B cell (primary cell): ENCODE data around the gene BBX. TPM values are rescaled to one million over a fixed set of nuclear protein-coding genes. Genes with fewer than 3 reads are reported as not detected.

Experiments
- ATAC-seq: fragments of 200-7000 bp; cut with Tn5 transposase; one replicate; pipeline ENCODE4 v1.10.0; 2021; ENCODE audit warnings: low read depth, mild to moderate bottlenecking, moderate number of reproducible peaks, moderate library complexity
- CTCF ChIA-PET: fragments of 350-600 bp; sonication (Branson Sonifier 250); formaldehyde crosslinking; loops from one replicate; lab custom pipeline; 2021; ENCODE audit warnings: antibody characterized with exemption, inconsistent platforms; lab: Charles Lee
- POLR2A ChIA-PET: fragments of 350-600 bp; sonication (Branson Sonifier 250); formaldehyde crosslinking; loops from one replicate; lab custom pipeline; 2021; ENCODE audit warnings: antibody characterized with exemption; lab: Charles Lee
- DNase-seq: peaks from one replicate; pipeline ENCODE4 v3.0.0; 2013
- H2AFZ ChIP-seq: 2 replicates; pipeline ENCODE4 v1.6.1; 2012; ENCODE audit warnings: mild to moderate bottlenecking, low read depth, low read length; ENCODE audit not compliant: insufficient read depth, poor library complexity, severe bottlenecking
- H3K27ac ChIP-seq, 2 donors: 1 replicate in 1 of 2; 2 replicates in 1 of 2; pipeline ENCODE4 v1.5.1; 2012 to 2013; ENCODE audit warnings: low read length in 2 of 2, mild to moderate bottlenecking in 2 of 2, moderate library complexity in 1 of 2
- H3K27me3 ChIP-seq, 4 experiments: fragments of 200-600 bp in 1 of 4; sonication (generic) in 1 of 4; replicated peaks in 1 of 4; 1 replicate in 2 of 4; 2 replicates in 2 of 4; pipeline versions ENCODE4 v1.6.1 to v1.7.0; 2013 to 2016; ENCODE audit warnings: low read length in 3 of 4, mild to moderate bottlenecking in 2 of 4, mixed read lengths in 1 of 4, moderate library complexity in 1 of 4; ENCODE audit not compliant: insufficient read depth in 4 of 4, control insufficient read depth in 3 of 4; ENCODE audit errors: control extremely low read depth in 1 of 4
- H3K36me3 ChIP-seq, 2 experiments: replicated peaks in 1 of 2; 1 replicate in 1 of 2; 2 replicates in 1 of 2; pipeline versions ENCODE4 v1.6.1 to v1.7.1; 2013; ENCODE audit warnings: low read length in 1 of 2; ENCODE audit not compliant: insufficient read depth in 2 of 2, control insufficient read depth in 1 of 2; ENCODE audit errors: control extremely low read depth in 1 of 2, extremely low read depth in 1 of 2
- H3K4me1 ChIP-seq, 2 donors: fragments of 200-600 bp in 1 of 2; sonication (generic) in 1 of 2; 1 replicate in 1 of 2; 2 replicates in 1 of 2; pipeline versions ENCODE4 v1.5.1 to v1.6.1; 2013 to 2017; ENCODE audit warnings: low read length in 2 of 2; ENCODE audit not compliant: control insufficient read depth in 2 of 2, insufficient read depth in 2 of 2
- H3K4me2 ChIP-seq: replicated peaks from 2 replicates; pipeline ENCODE3; 2012; ENCODE audit warnings: mild to moderate bottlenecking, low read depth, low read length; ENCODE audit not compliant: poor library complexity, severe bottlenecking
- H3K4me3 ChIP-seq, 5 experiments: fragments of 200-600 bp in 1 of 5; sonication (generic) in 1 of 5; 1 replicate in 3 of 5; 2 replicates in 2 of 5; pipeline versions ENCODE4 v1.5.1 to v1.7.0; 2011 to 2016; ENCODE audit warnings: low read length in 4 of 5, mild to moderate bottlenecking in 4 of 5, low read depth in 2 of 5, control low read depth in 1 of 5, moderate library complexity in 1 of 5; ENCODE audit not compliant: insufficient read depth in 1 of 5; ENCODE audit errors: control extremely low read depth in 1 of 5, extremely low read depth in 1 of 5
- H3K79me2 ChIP-seq: fragments of 200-600 bp; sonication (generic); one replicate; pipeline ENCODE4 v1.6.0; 2016; ENCODE audit warnings: low read length; ENCODE audit not compliant: control insufficient read depth, insufficient read depth
- H3K9ac ChIP-seq: fragments of 200-600 bp; sonication (generic); 2 replicates; pipeline ENCODE4 v1.6.1; 2017; ENCODE audit warnings: mild to moderate bottlenecking, low read length, moderate library complexity
- H3K9me3 ChIP-seq, 3 donors: one replicate each; pipeline versions ENCODE4 v1.6.1 to v1.7.1; 2013; ENCODE audit warnings: low read length in 2 of 3; ENCODE audit not compliant: control insufficient read depth in 2 of 3, insufficient read depth in 1 of 3; ENCODE audit errors: control extremely low read depth in 1 of 3
- H4K20me1 ChIP-seq: 2 replicates; pipeline ENCODE4 v1.6.0; 2012; ENCODE audit warnings: mild to moderate bottlenecking, low read length; ENCODE audit not compliant: insufficient read depth, control insufficient read depth, poor library complexity, severe bottlenecking
- H3K27ac Mint-ChIP-seq: one replicate; pipeline ENCODE4 v1.8.0; 2021; ENCODE audit warnings: mixed read lengths
- H3K27me3 Mint-ChIP-seq: one replicate; pipeline ENCODE4 v1.8.0; 2021; ENCODE audit warnings: mixed read lengths
- H3K4me1 Mint-ChIP-seq: one replicate; pipeline ENCODE4 v1.8.0; 2021; ENCODE audit warnings: mixed read lengths
- H3K4me3 Mint-ChIP-seq: one replicate; pipeline ENCODE4 v1.8.0; 2021; ENCODE audit warnings: mixed read lengths
- H3K9me3 Mint-ChIP-seq: one replicate; pipeline ENCODE4 v1.8.0; 2022; ENCODE audit warnings: mixed read lengths; ENCODE audit not compliant: insufficient read depth
- CTCF ChIP-seq: fragments of 200-600 bp; IDR thresholded peaks from one replicate; pipeline ENCODE4 v1.8.0; 2022; ENCODE audit warnings: antibody characterized with exemption, mild to moderate bottlenecking
- EZH2 ChIP-seq: IDR thresholded peaks from 2 replicates; pipeline ENCODE4 v1.6.1; 2012; ENCODE audit warnings: borderline replicate concordance, low read depth, mild to moderate bottlenecking, moderate library complexity, low read length; ENCODE audit not compliant: insufficient read depth, poor library complexity, severe bottlenecking
- WGBS: methylation state at CpG from one replicate; pipeline ENCODE4 v1.1.5; 2013; ENCODE audit warnings: missing lambda C conversion rate; ENCODE audit not compliant: insufficient coverage; 5-methylcytosine and 5-hydroxymethylcytosine counted together
- intact Hi-C: fragments of 100-400 bp; cut with micrococcal nuclease; formaldehyde crosslinking; loops from one replicate; pipeline ENCODE4 v1.10.0; 2022
- polyA plus RNA-seq: library from polyadenylated mRNA; depleted of rRNA; stranded (reverse); fragments of >200 nt; gene quantifications from 2 replicates; pipeline ENCODE4 v1.2.3, GENCODE V29; 2012
- total RNA-seq, 2 donors: library from RNA; stranded (reverse); fragments of 120-200 nt in 1 of 2; gene quantifications; 1 replicate in 1 of 2; 2 replicates in 1 of 2; pipeline versions ENCODE4 v1.2.3 to v1.2.4, GENCODE V29; 2013 to 2022

The BBX gene
- total and polyA plus RNA-seq, 2 donors (not counting 1 experiment from before 2014, with no cell fraction given) = 27.8 to 133 TPM

GRCh38 chr3:107596639-107597038 is 73.9 kb downstream of the BBX start:
- intact Hi-C loops = no loop called here
- Mint-ChIP-seq H3K4me1 (peaks cover 59% of the 10 kb centered on the region), H3K27ac (no peak overlapping the region), H3K9me3 (no peaks in the 10 kb centered on the region), H3K27me3 (no peaks in the 10 kb centered on the region), H3K4me3 (no peak overlapping the region)
- Histone ChIP-seq H2AFZ (no peak overlapping the region), H3K4me1 (peaks cover 23 to 35% of the 10 kb centered on the region in 2 donors), H3K79me2 (peaks cover 73% of the 10 kb centered on the region), H3K9me3 (no peaks in the 10 kb centered on the region), H3K27me3 (no peaks in the 10 kb centered on the region), H3K9ac (no peak overlapping the region), H3K27ac (peak overlapping the region in 1 of 2 donors; percentile 7), H3K4me2 (peak overlapping the region; percentile 10), H4K20me1 (peaks cover 16% of the 10 kb centered on the region), H3K36me3 (peaks cover 0 to 1% of the 10 kb centered on the region in 2 experiments), H3K4me3 (no peak overlapping the region)
- WGBS = no CpG with 5 or more reads among the region's 3 CpGs
- ChIA-PET POLR2A (no interaction called here), CTCF (no interaction called here)
- TF ChIP-seq EZH2 = no peak
- no peak for TF ChIP-seq CTCF
- DNase-seq = no peak
- ATAC-seq = no peak

GRCh38 chr3:107598926-107599771 is 76.4 kb downstream of the BBX start:
- no peaks in the 10 kb centered on the region for H3K27me3 Mint-ChIP-seq
- Histone ChIP-seq H3K27me3 (no peaks in the 10 kb centered on the region), H2AFZ (peak overlapping the region; percentile 64), H3K9ac (peak overlapping the region; percentile 59), H4K20me1 (peaks cover 7% of the 10 kb centered on the region), H3K4me3 (peak overlapping the region; percentile 4 to 62 (median 33)), H3K4me2 (peak overlapping the region; percentile 73), H3K27ac (peak overlapping the region; percentile 21 to 67), H3K36me3 (peaks cover 0 to under 1% of the 10 kb centered on the region in 2 experiments), H3K79me2 (peaks cover 78% of the 10 kb centered on the region), H3K9me3 (no peaks in the 10 kb centered on the region), H3K4me1 (peaks cover 23 to 35% of the 10 kb centered on the region in 2 donors)
- peaks cover 54% of the 10 kb centered on the region for H3K4me1 Mint-ChIP-seq
- TF ChIP-seq EZH2 = no peak
- TF ChIP-seq CTCF = no peak
- peak overlapping the region; percentile 32 for H3K27ac Mint-ChIP-seq
- no peaks in the 10 kb centered on the region for H3K9me3 Mint-ChIP-seq
- peak overlapping the region; percentile 74 for H3K4me3 Mint-ChIP-seq
- ATAC-seq (peak; percentile 84), DNase-seq (peak; percentile 59)
- ChIA-PET POLR2A (no interaction called here), CTCF (interaction anchor here (0.5 to 2.2 kb wide), 8 partner anchors 9 to 363 kb away, joined by 3 to 12 read pairs (median 4); no protein-coding TSS in a partner anchor)
- intact Hi-C loops = no loop called here
- WGBS = 12% methylated on average over 7 of the region's 12 CpGs
